Measurements from ENCODE around the gene SLC43A1.

Gene SLC43A1

GRCh38 chr11:57508341-57509170 is 6.9 kb downstream of the SLC43A1 start:
- Histone ChIP-seq H3K4me2 (ENCODE audit: insufficient read depth, low read length, poor library complexity, severe bottlenecking) (no peak overlapping the region), H3K4ac (ENCODE audit: low read length) (no peak overlapping the region), H3K9ac (ENCODE audit: low read depth, low read length, poor library complexity) (no peak overlapping the region), H3K79me1 (ENCODE audit: low read depth, low read length) (no peaks in the 10 kb centered on the region), H3K18ac (ENCODE audit: low read length) (no peak overlapping the region), H2BK5ac (ENCODE audit: low read length) (no peak overlapping the region), H2BK15ac (ENCODE audit: low read length) (no peak overlapping the region), H3K14ac (ENCODE audit: low read length) (no peak overlapping the region), H3K27ac (replicated peaks; ENCODE audit: low read length) (no peak overlapping the region), H2AK5ac (ENCODE audit: low read depth, low read length) (no peak overlapping the region), H2BK12ac (ENCODE audit: low read length) (no peak overlapping the region), H3K4me1 (ENCODE audit: control insufficient read depth in 2 of 2, insufficient read depth in 1 of 2, low read depth in 1 of 2, low read length in 2 of 2) (no peaks in the 10 kb centered on the region), H3K27me3 (ENCODE audit: control insufficient read depth in 3 of 3, insufficient read depth in 3 of 3, low read depth in 1 of 3, low read length in 3 of 3) (peaks cover 0 to 11% (median 0%) of the 10 kb centered on the region in 3 experiments), H3K36me3 (replicated peaks in 1 of 2; ENCODE audit: control insufficient read depth in 2 of 2, insufficient read depth in 2 of 2, low read length in 2 of 2) (no peaks in the 10 kb centered on the region), H3K9me3 (replicated peaks in 1 of 2; ENCODE audit: control insufficient read depth in 2 of 2, insufficient read depth in 1 of 2, low read depth in 1 of 2, low read length in 2 of 2) (no peaks in the 10 kb centered on the region), H4K8ac (ENCODE audit: low read depth, low read length) (no peak overlapping the region), H3K4me3 (ENCODE audit: low read length in 2 of 2) (no peak overlapping the region), H3K23ac (ENCODE audit: low read depth, low read length, poor library complexity) (no peak overlapping the region), H2AFZ (ENCODE audit: low read length) (no peak overlapping the region), H4K91ac (ENCODE audit: low read depth, low read length, poor library complexity) (no peak overlapping the region), H2BK120ac (ENCODE audit: low read depth, low read length) (no peak overlapping the region)
- DNase-seq (ENCODE audit: low spot score) = no peak
- WGBS, 2 donors (ENCODE audit: extremely low coverage in 2 of 2, insufficient read length in 2 of 2, insufficient replicate concordance in 1 of 2) = no CpG with 5 or more reads among the region's 7 CpGs

GRCh38 chr11:57506522-57506921 is 9.0 kb downstream of the SLC43A1 start:
- Histone ChIP-seq H3K14ac (ENCODE audit: low read length) (no peak overlapping the region), H3K79me1 (ENCODE audit: low read depth, low read length) (no peaks in the 10 kb centered on the region), H3K4me1 (ENCODE audit: control insufficient read depth in 2 of 2, insufficient read depth in 1 of 2, low read depth in 1 of 2, low read length in 2 of 2) (peaks cover 0 to 3% of the 10 kb centered on the region in 2 donors), H4K91ac (ENCODE audit: low read depth, low read length, poor library complexity) (no peak overlapping the region), H2BK15ac (ENCODE audit: low read length) (no peak overlapping the region), H2AK5ac (ENCODE audit: low read depth, low read length) (no peak overlapping the region), H3K9me3 (replicated peaks in 1 of 2; ENCODE audit: control insufficient read depth in 2 of 2, insufficient read depth in 1 of 2, low read depth in 1 of 2, low read length in 2 of 2) (no peaks in the 10 kb centered on the region), H4K8ac (ENCODE audit: low read depth, low read length) (no peak overlapping the region), H3K4me2 (ENCODE audit: insufficient read depth, low read length, poor library complexity, severe bottlenecking) (no peak overlapping the region), H3K27ac (replicated peaks; ENCODE audit: low read length) (no peak overlapping the region), H2AFZ (ENCODE audit: low read length) (no peak overlapping the region), H3K9ac (ENCODE audit: low read depth, low read length, poor library complexity) (no peak overlapping the region), H3K18ac (ENCODE audit: low read length) (no peak overlapping the region), H2BK5ac (ENCODE audit: low read length) (no peak overlapping the region), H2BK12ac (ENCODE audit: low read length) (no peak overlapping the region), H3K23ac (ENCODE audit: low read depth, low read length, poor library complexity) (no peak overlapping the region), H3K4ac (ENCODE audit: low read length) (no peak overlapping the region), H2BK120ac (ENCODE audit: low read depth, low read length) (no peak overlapping the region), H3K4me3 (ENCODE audit: low read length in 2 of 2) (no peak overlapping the region), H3K27me3 (ENCODE audit: control insufficient read depth in 3 of 3, insufficient read depth in 3 of 3, low read depth in 1 of 3, low read length in 3 of 3) (no peaks in the 10 kb centered on the region), H3K36me3 (replicated peaks in 1 of 2; ENCODE audit: control insufficient read depth in 2 of 2, insufficient read depth in 2 of 2, low read length in 2 of 2) (no peaks in the 10 kb centered on the region)
- DNase-seq (ENCODE audit: low spot score) = no peak
- WGBS, 2 donors (ENCODE audit: extremely low coverage in 2 of 2, insufficient read length in 2 of 2, insufficient replicate concordance in 1 of 2) = no CpG with 5 or more reads among the region's 1 CpG

- H3K27me3 ChIP-seq (ENCODE audit: control insufficient read depth in 3 of 3, insufficient read depth in 3 of 3, low read depth in 1 of 3, low read length in 3 of 3) = peaks cover 0 to 3% (median 0%) of the 10 kb centered on the region in 3 experiments
- no peak overlapping the region for H3K27ac ChIP-seq (replicated peaks; ENCODE audit: low read length)
- WGBS, 2 donors (ENCODE audit: extremely low coverage in 2 of 2, insufficient read length in 2 of 2, insufficient replicate concordance in 1 of 2) = no CpG with 5 or more reads among the region's 4 CpGs
- no peak overlapping the region for H3K9ac ChIP-seq (ENCODE audit: low read depth, low read length, poor library complexity)
- no peaks in the 10 kb centered on the region for H3K9me3 ChIP-seq (replicated peaks in 1 of 2; ENCODE audit: control insufficient read depth in 2 of 2, insufficient read depth in 1 of 2, low read depth in 1 of 2, low read length in 2 of 2)
- peaks cover 4 to 8% of the 10 kb centered on the region in 2 donors for H3K4me1 ChIP-seq (ENCODE audit: control insufficient read depth in 2 of 2, insufficient read depth in 1 of 2, low read depth in 1 of 2, low read length in 2 of 2)
- no peak overlapping the region for H3K14ac ChIP-seq (ENCODE audit: low read length)
- no peak overlapping the region for H2BK12ac ChIP-seq (ENCODE audit: low read length)
- no peak for DNase-seq (ENCODE audit: low spot score)
- no peak overlapping the region for H2BK15ac ChIP-seq (ENCODE audit: low read length)
- H3K79me1 ChIP-seq (ENCODE audit: low read depth, low read length) = no peaks in the 10 kb centered on the region
- H2BK120ac ChIP-seq (ENCODE audit: low read depth, low read length) = no peak overlapping the region
- H2AFZ ChIP-seq (ENCODE audit: low read length) = no peak overlapping the region
- H4K8ac ChIP-seq (ENCODE audit: low read depth, low read length) = no peak overlapping the region
- no peak overlapping the region for H2BK5ac ChIP-seq (ENCODE audit: low read length)
- H3K23ac ChIP-seq (ENCODE audit: low read depth, low read length, poor library complexity) = no peak overlapping the region
- no peak overlapping the region for H3K4me2 ChIP-seq (ENCODE audit: insufficient read depth, low read length, poor library complexity, severe bottlenecking)
- no peak overlapping the region for H3K4ac ChIP-seq (ENCODE audit: low read length)
- H2AK5ac ChIP-seq (ENCODE audit: low read depth, low read length) = no peak overlapping the region
- no peak overlapping the region for H4K91ac ChIP-seq (ENCODE audit: low read depth, low read length, poor library complexity)
- H3K4me3 ChIP-seq (ENCODE audit: low read length in 2 of 2) = no peak overlapping the region
- H3K18ac ChIP-seq (ENCODE audit: low read length) = no peak overlapping the region
- H3K36me3 ChIP-seq (replicated peaks in 1 of 2; ENCODE audit: control insufficient read depth in 2 of 2, insufficient read depth in 2 of 2, low read length in 2 of 2) = no peaks in the 10 kb centered on the region
These were observed 11.0 kb downstream of the SLC43A1 start for GRCh38 chr11:57504511-57504910.

GRCh38 chr11:57502870-57503269 is 12.6 kb downstream of the SLC43A1 start:
- Histone ChIP-seq H2BK12ac (ENCODE audit: low read length) (no peak overlapping the region), H3K4me1 (ENCODE audit: control insufficient read depth in 2 of 2, insufficient read depth in 1 of 2, low read depth in 1 of 2, low read length in 2 of 2) (peaks cover 7 to 11% of the 10 kb centered on the region in 2 donors), H4K8ac (ENCODE audit: low read depth, low read length) (no peak overlapping the region), H3K27me3 (ENCODE audit: control insufficient read depth in 3 of 3, insufficient read depth in 3 of 3, low read depth in 1 of 3, low read length in 3 of 3) (peaks cover 0 to 9% (median 0%) of the 10 kb centered on the region in 3 experiments), H3K18ac (ENCODE audit: low read length) (no peak overlapping the region), H3K9me3 (replicated peaks in 1 of 2; ENCODE audit: control insufficient read depth in 2 of 2, insufficient read depth in 1 of 2, low read depth in 1 of 2, low read length in 2 of 2) (no peaks in the 10 kb centered on the region), H3K23ac (ENCODE audit: low read depth, low read length, poor library complexity) (no peak overlapping the region), H3K4ac (ENCODE audit: low read length) (no peak overlapping the region), H3K4me3 (ENCODE audit: low read length in 2 of 2) (no peak overlapping the region), H3K9ac (ENCODE audit: low read depth, low read length, poor library complexity) (no peak overlapping the region), H2AFZ (ENCODE audit: low read length) (no peak overlapping the region), H3K27ac (replicated peaks; ENCODE audit: low read length) (no peak overlapping the region), H3K14ac (ENCODE audit: low read length) (no peak overlapping the region), H3K4me2 (ENCODE audit: insufficient read depth, low read length, poor library complexity, severe bottlenecking) (no peak overlapping the region), H2AK5ac (ENCODE audit: low read depth, low read length) (no peak overlapping the region), H2BK15ac (ENCODE audit: low read length) (no peak overlapping the region), H3K79me1 (ENCODE audit: low read depth, low read length) (no peaks in the 10 kb centered on the region), H4K91ac (ENCODE audit: low read depth, low read length, poor library complexity) (no peak overlapping the region), H3K36me3 (replicated peaks in 1 of 2; ENCODE audit: control insufficient read depth in 2 of 2, insufficient read depth in 2 of 2, low read length in 2 of 2) (no peaks in the 10 kb centered on the region), H2BK5ac (ENCODE audit: low read length) (no peak overlapping the region), H2BK120ac (ENCODE audit: low read depth, low read length) (no peak overlapping the region)
- no peak for DNase-seq (ENCODE audit: low spot score)
